ENCODE data around the gene GAB1. TPM values are rescaled to one million over a fixed set of nuclear protein-coding genes. Genes with fewer than 3 reads are reported as not detected.

GAB1 gene
- total RNA-seq (2014; rRNA removed; shearing (Covaris generic)), result 6.3 and 7.1 TPM in 2 replicates
- 1.8 and 2.0 TPM in 2 replicates for polyA plus RNA-seq (2016; fragmentation: Nextera tagmentation; extraction: Ambion mirVana)

DNA sequence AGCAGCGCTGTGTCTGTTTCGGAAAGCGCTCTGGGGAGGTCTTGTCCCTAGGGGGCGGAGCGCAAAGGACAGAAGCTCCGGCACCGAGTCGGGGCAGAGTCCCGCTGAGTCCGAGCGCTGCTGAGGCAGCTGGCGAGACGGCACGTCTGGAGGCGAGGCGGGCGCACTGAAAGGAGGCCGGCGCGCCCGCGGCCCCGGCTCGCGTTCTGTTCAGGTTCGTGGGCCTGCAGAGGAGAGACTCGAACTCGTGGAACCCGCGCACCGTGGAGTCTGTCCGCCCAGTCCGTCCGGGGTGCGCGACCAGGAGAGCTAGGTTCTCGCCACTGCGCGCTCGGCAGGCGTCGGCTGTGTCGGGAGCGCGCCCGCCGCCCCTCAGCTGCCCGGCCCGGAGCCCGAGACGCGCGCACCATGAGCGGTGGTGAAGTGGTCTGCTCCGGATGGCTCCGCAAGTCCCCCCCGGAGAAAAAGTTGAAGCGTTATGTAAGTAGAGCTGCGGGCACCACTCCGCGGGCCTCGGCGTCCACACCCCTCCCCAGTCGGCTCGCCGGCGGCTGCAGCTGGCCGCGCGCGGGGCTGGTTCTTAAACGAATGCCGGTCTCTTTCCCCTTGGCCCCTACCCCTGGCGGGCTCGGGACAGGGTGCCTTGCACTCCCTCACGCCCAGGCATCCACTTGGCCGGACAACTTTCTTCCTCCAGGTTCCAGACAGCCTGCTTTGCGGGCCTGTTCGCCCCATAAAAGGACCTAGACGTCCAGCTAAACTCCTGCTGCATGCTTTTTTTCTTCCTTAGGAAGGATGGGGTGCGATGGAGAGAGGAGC is at the start of gene GAB1:
Gene GAB1 (plus strand): TSS at position 96 of the 819 bp plus-strand sequence. CDS start 313 bp downstream, at position 409.
- Histone ChIP-seq H3K4me3 (peak within 1 kb of the TSS; percentile 92), H3F3A (ENCODE audit: insufficient read depth) (no peaks in the 10 kb centered on the region), H3K9me3 (ENCODE audit: low read depth) (no peaks in the 10 kb centered on the region), H3K27ac (peak within 1 kb of the TSS; percentile 77), H3K9me2 (ENCODE audit: insufficient read depth) (no peaks in the 10 kb centered on the region), H3K27me3 (replicated peaks; ENCODE audit: insufficient read depth) (no peaks in the 10 kb centered on the region), H3K79me2 (ENCODE audit: insufficient read depth) (peaks cover 44% of the 10 kb centered on the region), H3K4me1 (ENCODE audit: insufficient read depth) (no peaks in the 10 kb centered on the region), H3K36me3 (ENCODE audit: low read depth) (no peaks in the 10 kb centered on the region), H4K20me1 (ENCODE audit: insufficient read depth) (no peaks in the 10 kb centered on the region), H3K9ac (peak within 1 kb of the TSS; percentile 82), H2AFZ (peak within 1 kb of the TSS; percentile 94), H3K4me2 (ENCODE audit: unreplicated experiment) (peak within 1 kb of the TSS; percentile 92)
- DNase-seq, result peak; percentile 90
- TF ChIP-seq EZH2phosphoT487 (IDR thresholded peaks at IDR 0.05; ENCODE audit: insufficient read depth, low read depth) (no peak), EZH2 (IDR thresholded peaks at IDR 0.05; ENCODE audit: insufficient read depth, poor library complexity, severe bottlenecking) (no peak)
- WGBS, 2 experiments (ENCODE audit: low coverage in 1 of 2, low lambda C conversion rate in 2 of 2, missing lambda C conversion rate in 2 of 2), result 1% methylated on average over 69 to 74 of the region's 81 CpGs
- in situ Hi-C loops (cut with MboI), result no loop called here

GRCh38 chr4:143287572-143287923 is 49.1 kb upstream of the GAB1 start:
- H3K79me2 ChIP-seq (ENCODE audit: insufficient read depth), result no peaks in the 10 kb centered on the region
- TF ChIP-seq EZH2phosphoT487 (IDR thresholded peaks at IDR 0.05; ENCODE audit: insufficient read depth, low read depth) (no peak), EZH2 (IDR thresholded peaks at IDR 0.05; ENCODE audit: insufficient read depth, poor library complexity, severe bottlenecking) (no peak)
- H3K36me3 ChIP-seq (ENCODE audit: low read depth), result no peaks in the 10 kb centered on the region
- in situ Hi-C loops (cut with MboI), result no loop called here
- H3K4me1 ChIP-seq (ENCODE audit: insufficient read depth), result peaks cover 19% of the 10 kb centered on the region
- 65 to 68% methylated on average over 3 of the region's 3 CpGs for WGBS, 2 experiments (ENCODE audit: low coverage in 1 of 2, low lambda C conversion rate in 2 of 2, missing lambda C conversion rate in 2 of 2)
- H2AFZ ChIP-seq, result peak overlapping the region; percentile 93
- peak overlapping the region; percentile 72 for H3K9ac ChIP-seq
- H3K27me3 ChIP-seq (replicated peaks; ENCODE audit: insufficient read depth), result no peaks in the 10 kb centered on the region
- H3K9me3 ChIP-seq (ENCODE audit: low read depth), result no peaks in the 10 kb centered on the region
- H3K4me2 ChIP-seq (ENCODE audit: unreplicated experiment), result peak overlapping the region; percentile 80
- H3F3A ChIP-seq (ENCODE audit: insufficient read depth), result peaks cover 22% of the 10 kb centered on the region
- H3K27ac ChIP-seq, result peak overlapping the region; percentile 83
- no peaks in the 10 kb centered on the region for H4K20me1 ChIP-seq (ENCODE audit: insufficient read depth)
- H3K4me3 ChIP-seq, result peak overlapping the region; percentile 63
- H3K9me2 ChIP-seq (ENCODE audit: insufficient read depth), result no peaks in the 10 kb centered on the region
- no peak for DNase-seq

GRCh38 chr4:143288171-143288570 is 48.5 kb upstream of the GAB1 start:
- H3K27ac ChIP-seq, result no peak overlapping the region
- H3K27me3 ChIP-seq (replicated peaks; ENCODE audit: insufficient read depth), result no peaks in the 10 kb centered on the region
- H3F3A ChIP-seq (ENCODE audit: insufficient read depth), result peaks cover 22% of the 10 kb centered on the region
- DNase-seq, result no peak
- in situ Hi-C loops (cut with MboI), result no loop called here
- H3K4me1 ChIP-seq (ENCODE audit: insufficient read depth), result peaks cover 19% of the 10 kb centered on the region
- H3K79me2 ChIP-seq (ENCODE audit: insufficient read depth), result no peaks in the 10 kb centered on the region
- H3K4me2 ChIP-seq (ENCODE audit: unreplicated experiment), result no peak overlapping the region
- no peak overlapping the region for H3K9ac ChIP-seq
- H2AFZ ChIP-seq, result no peak overlapping the region
- H3K9me3 ChIP-seq (ENCODE audit: low read depth), result no peaks in the 10 kb centered on the region
- no peak overlapping the region for H3K4me3 ChIP-seq
- TF ChIP-seq EZH2 (IDR thresholded peaks at IDR 0.05; ENCODE audit: insufficient read depth, poor library complexity, severe bottlenecking), result no peak
- no peak for TF ChIP-seq EZH2phosphoT487 (IDR thresholded peaks at IDR 0.05; ENCODE audit: insufficient read depth, low read depth)
- no peaks in the 10 kb centered on the region for H4K20me1 ChIP-seq (ENCODE audit: insufficient read depth)
- no peaks in the 10 kb centered on the region for H3K9me2 ChIP-seq (ENCODE audit: insufficient read depth)
- WGBS, 2 experiments (ENCODE audit: low coverage in 1 of 2, low lambda C conversion rate in 2 of 2, missing lambda C conversion rate in 2 of 2), result 94 to 95% methylated on average over 4 of the region's 4 CpGs
- H3K36me3 ChIP-seq (ENCODE audit: low read depth), result no peaks in the 10 kb centered on the region

- no peak overlapping the region for H3K4me3 ChIP-seq
- no peaks in the 10 kb centered on the region for H3K36me3 ChIP-seq (ENCODE audit: low read depth)
- DNase-seq, result no peak
- in situ Hi-C loops (cut with MboI), result no loop called here
- no peaks in the 10 kb centered on the region for H4K20me1 ChIP-seq (ENCODE audit: insufficient read depth)
- TF ChIP-seq EZH2 (IDR thresholded peaks at IDR 0.05; ENCODE audit: insufficient read depth, poor library complexity, severe bottlenecking) (no peak), EZH2phosphoT487 (IDR thresholded peaks at IDR 0.05; ENCODE audit: insufficient read depth, low read depth) (no peak)
- peaks cover 22% of the 10 kb centered on the region for H3F3A ChIP-seq (ENCODE audit: insufficient read depth)
- no peaks in the 10 kb centered on the region for H3K9me3 ChIP-seq (ENCODE audit: low read depth)
- no peak overlapping the region for H3K4me2 ChIP-seq (ENCODE audit: unreplicated experiment)
- no peak overlapping the region for H3K27ac ChIP-seq
- H2AFZ ChIP-seq, result no peak overlapping the region
- no peaks in the 10 kb centered on the region for H3K9me2 ChIP-seq (ENCODE audit: insufficient read depth)
- no peaks in the 10 kb centered on the region for H3K79me2 ChIP-seq (ENCODE audit: insufficient read depth)
- H3K9ac ChIP-seq, result no peak overlapping the region
- H3K27me3 ChIP-seq (replicated peaks; ENCODE audit: insufficient read depth), result no peaks in the 10 kb centered on the region
- H3K4me1 ChIP-seq (ENCODE audit: insufficient read depth), result peaks cover 19% of the 10 kb centered on the region
Measured at GRCh38 chr4:143289370-143289769, 47.3 kb upstream of the GAB1 start.
